Osteocyte (in vitro differentiated cells): ENCODE data around the gene KLHL14. TPM values are rescaled to one million over a fixed set of nuclear protein-coding genes. Genes with fewer than 3 reads are reported as not detected.
"Not testable (repeated sequence)": the region's sequence is repeated elsewhere in the genome, so short reads cannot be mapped to it uniquely, and the experiment has no call there.

Experiments
- DNase-seq: peaks from one replicate; pipeline ENCODE4 v3.0.0; 2021; ENCODE audit warnings: mixed read lengths; ENCODE audit not compliant: unreplicated experiment; ENCODE audit errors: extremely low spot score
- H3K27ac Mint-ChIP-seq: one replicate; pipeline ENCODE4 v1.8.0; 2021; ENCODE audit warnings: mild to moderate bottlenecking, mixed read lengths; ENCODE audit not compliant: unreplicated experiment
- H3K27me3 Mint-ChIP-seq: one replicate; pipeline ENCODE4 v1.8.0; 2021; ENCODE audit warnings: mixed read lengths; ENCODE audit not compliant: unreplicated experiment
- H3K36me3 Mint-ChIP-seq: one replicate; pipeline ENCODE4 v1.8.0; 2021; ENCODE audit warnings: mixed read lengths; ENCODE audit not compliant: unreplicated experiment
- H3K4me1 Mint-ChIP-seq: one replicate; pipeline ENCODE4 v1.8.0; 2021; ENCODE audit warnings: mixed read lengths; ENCODE audit not compliant: unreplicated experiment
- H3K4me3 Mint-ChIP-seq: one replicate; pipeline ENCODE4 v1.8.0; 2021; ENCODE audit warnings: mild to moderate bottlenecking, moderate library complexity, mixed read lengths; ENCODE audit not compliant: unreplicated experiment
- H3K9me3 Mint-ChIP-seq: one replicate; pipeline ENCODE4 v1.8.0; 2021; ENCODE audit warnings: mixed read lengths; ENCODE audit not compliant: unreplicated experiment
- total RNA-seq: library from RNA; stranded (reverse); gene quantifications from 2 replicates; pipeline ENCODE4 v1.2.1, GENCODE V29; 2021
- TF ChIP-seq, protein P1 (sequence below): fragments of 200-600 bp; sonication (generic); IDR thresholded peaks from 2 replicates; pipeline ENCODE4 v1.5.0; 2021; ENCODE audit warnings: antibody characterized with exemption, mild to moderate bottlenecking, moderate library complexity

The KLHL14 gene
- total RNA-seq, 1 donor from 2014 or later, result not detected

DNA sequence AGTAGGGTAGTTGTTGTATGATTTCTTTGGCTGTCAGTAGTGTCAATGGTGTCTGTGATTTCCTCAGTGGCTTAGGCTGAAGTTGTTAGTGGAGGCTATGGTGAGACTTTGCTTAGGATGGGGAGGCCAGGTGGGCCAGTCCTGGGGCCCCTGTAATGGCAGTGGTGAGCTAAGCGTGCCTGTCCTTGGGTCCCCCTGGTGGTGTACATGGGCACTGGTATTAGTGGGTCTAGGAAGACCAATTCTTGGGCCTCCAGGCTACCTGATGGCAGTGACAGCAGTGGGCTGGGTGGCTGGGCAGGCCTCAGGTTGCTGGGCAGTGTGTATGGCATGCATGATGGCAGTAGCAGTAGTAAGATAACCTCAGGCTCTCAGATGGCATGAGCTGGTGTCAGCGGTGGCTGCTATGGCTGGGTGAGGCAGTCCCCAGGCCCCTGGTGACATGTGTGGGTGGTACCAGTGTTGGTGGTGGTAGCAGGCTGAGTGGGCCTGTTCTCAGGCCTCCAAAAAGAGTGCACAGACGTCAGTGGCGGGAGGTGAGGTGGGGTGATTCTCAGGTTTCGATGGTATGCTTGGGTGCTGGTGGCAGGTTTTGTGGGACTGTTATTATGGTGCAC, 103.2 kb downstream of the KLHL14 start:
- Mint-ChIP-seq H3K4me3 (no peak overlapping the region), H3K27ac (no peak overlapping the region), H3K36me3 (no peaks in the 10 kb centered on the region), H3K4me1 (no peaks in the 10 kb centered on the region), H3K27me3 (peaks cover 2% of the 10 kb centered on the region), H3K9me3 (no peaks in the 10 kb centered on the region)
- DNase-seq, result no peak
- TF ChIP-seq, protein P1, sequence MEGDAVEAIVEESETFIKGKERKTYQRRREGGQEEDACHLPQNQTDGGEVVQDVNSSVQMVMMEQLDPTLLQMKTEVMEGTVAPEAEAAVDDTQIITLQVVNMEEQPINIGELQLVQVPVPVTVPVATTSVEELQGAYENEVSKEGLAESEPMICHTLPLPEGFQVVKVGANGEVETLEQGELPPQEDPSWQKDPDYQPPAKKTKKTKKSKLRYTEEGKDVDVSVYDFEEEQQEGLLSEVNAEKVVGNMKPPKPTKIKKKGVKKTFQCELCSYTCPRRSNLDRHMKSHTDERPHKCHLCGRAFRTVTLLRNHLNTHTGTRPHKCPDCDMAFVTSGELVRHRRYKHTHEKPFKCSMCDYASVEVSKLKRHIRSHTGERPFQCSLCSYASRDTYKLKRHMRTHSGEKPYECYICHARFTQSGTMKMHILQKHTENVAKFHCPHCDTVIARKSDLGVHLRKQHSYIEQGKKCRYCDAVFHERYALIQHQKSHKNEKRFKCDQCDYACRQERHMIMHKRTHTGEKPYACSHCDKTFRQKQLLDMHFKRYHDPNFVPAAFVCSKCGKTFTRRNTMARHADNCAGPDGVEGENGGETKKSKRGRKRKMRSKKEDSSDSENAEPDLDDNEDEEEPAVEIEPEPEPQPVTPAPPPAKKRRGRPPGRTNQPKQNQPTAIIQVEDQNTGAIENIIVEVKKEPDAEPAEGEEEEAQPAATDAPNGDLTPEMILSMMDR, result no peak

DNA sequence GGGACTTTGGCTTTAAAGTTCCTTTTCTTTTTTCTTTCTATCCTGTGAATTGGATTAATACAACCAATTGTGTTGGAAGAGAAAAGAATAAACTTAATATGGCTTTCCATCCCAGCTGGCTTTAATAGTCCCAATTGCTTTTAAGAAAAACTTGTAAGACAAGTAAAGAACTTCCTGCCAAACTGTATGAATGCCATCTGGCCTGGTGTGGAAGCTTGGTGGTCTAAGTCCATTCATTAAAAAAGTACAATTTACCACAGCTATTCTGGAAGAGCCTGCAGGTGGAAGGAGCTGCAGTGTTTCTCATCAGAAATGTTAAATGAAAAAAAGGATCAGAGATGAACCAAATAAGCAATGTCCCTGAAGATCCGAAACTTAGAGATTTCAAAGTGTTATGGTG, 103.9 kb downstream of the KLHL14 start:
- DNase-seq, result no peak
- no peak overlapping the region for H3K4me3 Mint-ChIP-seq
- H3K27me3 Mint-ChIP-seq, result peaks cover 2% of the 10 kb centered on the region
- H3K4me1 Mint-ChIP-seq, result no peaks in the 10 kb centered on the region
- TF ChIP-seq, protein P1, result no peak
- H3K27ac Mint-ChIP-seq, result no peak overlapping the region
- H3K36me3 Mint-ChIP-seq, result no peaks in the 10 kb centered on the region
- H3K9me3 Mint-ChIP-seq, result no peaks in the 10 kb centered on the region

DNA sequence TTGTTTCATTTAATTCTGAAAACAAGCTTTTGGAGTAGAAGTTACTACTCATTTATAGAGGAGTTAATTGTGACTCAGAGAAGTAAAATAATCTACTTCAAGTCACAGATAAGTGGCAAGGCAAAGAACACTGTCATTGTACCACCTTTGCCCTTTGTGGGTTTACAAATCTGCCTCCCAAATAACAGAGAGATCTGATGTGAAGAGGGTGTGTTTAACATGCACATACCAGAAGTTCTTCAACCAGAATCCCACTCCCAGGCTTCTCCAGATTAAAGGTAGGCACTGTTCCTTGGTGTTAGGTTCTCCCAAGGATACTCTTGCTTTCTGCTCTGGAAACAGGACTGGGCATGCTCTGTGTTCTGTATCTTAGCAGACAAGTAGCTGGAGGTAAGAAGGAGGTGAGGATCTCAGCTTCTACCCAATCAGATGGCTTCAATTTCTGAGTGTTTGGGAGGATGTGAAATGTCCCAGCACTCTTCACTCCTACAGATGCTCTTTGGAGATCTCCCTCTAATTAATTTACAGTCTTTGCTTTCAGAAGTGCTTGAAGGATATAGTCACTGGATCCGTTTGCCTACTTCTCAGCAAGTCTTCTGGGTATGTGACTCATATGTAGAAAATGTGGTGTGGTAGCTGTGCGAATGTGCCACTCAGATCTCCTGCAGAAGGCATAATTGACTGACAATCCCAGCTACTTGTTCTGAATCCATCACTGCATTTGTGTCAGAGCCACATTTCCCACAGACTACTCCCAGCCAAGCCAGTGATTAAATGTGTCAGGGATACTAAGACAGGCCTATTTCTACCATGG, 111.1 kb downstream of the KLHL14 start:
- no peak for DNase-seq
- Mint-ChIP-seq H3K36me3 (no peaks in the 10 kb centered on the region), H3K27me3 (peaks cover 2% of the 10 kb centered on the region), H3K27ac (no peak overlapping the region), H3K4me1 (peaks cover 9% of the 10 kb centered on the region), H3K9me3 (peaks cover 4% of the 10 kb centered on the region), H3K4me3 (no peak overlapping the region)
- TF ChIP-seq, protein P1, result no peak

DNA sequence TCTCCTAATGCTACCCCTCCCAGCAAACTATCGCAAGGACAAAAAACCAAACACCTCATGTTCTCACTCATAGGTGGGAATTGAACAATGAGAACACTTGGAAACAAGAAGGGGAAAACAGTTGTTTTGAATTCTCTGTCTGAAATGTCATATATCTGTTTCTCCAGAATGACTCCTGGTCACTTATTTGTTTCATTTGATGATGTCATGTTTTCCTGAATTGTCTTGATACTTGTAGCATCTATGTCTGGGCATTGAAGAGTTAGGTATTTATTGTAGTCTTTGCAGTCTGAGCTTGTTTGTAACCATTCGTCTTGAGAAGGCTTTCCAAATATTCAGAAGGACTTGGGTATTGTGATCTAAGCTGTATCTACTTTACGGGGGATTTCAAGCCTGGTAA, 118.3 kb downstream of the KLHL14 start:
- H3K36me3 Mint-ChIP-seq, H3K4me3 Mint-ChIP-seq, H3K4me1 Mint-ChIP-seq, H3K27me3 Mint-ChIP-seq, DNase-seq, H3K9me3 Mint-ChIP-seq, H3K27ac Mint-ChIP-seq: not testable (repeated sequence)

DNA sequence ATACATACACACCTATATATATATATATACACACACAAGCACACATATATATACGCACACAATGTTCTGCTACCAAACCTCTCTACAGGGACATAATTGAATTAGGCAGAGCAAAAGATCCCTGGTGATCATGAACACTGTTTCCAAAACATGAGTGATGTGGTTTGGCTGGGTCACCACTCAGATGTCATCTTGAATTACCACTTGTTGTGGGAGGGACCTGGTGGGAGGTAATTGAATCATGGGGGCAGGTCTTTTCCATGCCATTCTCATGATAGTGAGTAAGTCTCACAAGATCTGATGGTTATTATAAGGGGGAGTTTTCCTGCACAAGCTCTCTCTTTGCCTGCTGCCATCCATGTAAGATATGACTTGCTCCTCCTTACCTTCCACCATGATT, 135.2 kb downstream of the KLHL14 start:
- H3K4me3 Mint-ChIP-seq, H3K36me3 Mint-ChIP-seq, H3K9me3 Mint-ChIP-seq, DNase-seq, H3K27me3 Mint-ChIP-seq, H3K27ac Mint-ChIP-seq, H3K4me1 Mint-ChIP-seq: not testable (repeated sequence)

DNA sequence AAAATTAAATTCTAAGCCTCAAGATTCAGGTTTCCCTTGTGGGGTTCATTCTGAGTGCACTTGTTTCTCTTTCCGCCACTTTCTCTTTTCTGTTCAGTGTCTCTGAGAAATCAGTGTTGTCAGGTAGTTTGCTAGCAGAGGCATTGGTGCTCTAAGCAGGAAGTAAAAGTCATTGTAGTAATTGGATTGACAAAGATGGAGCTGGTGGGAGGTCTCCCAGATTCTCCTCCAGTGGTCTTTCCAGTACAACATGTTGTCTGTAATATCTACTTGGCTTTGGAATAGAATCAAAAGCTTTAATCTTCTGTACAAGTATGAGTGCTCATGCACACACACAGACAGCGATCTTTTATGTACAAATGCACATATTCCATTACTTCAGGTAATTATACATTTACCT, 135.6 kb downstream of the KLHL14 start:
- TF ChIP-seq, protein P1, result no peak
- Mint-ChIP-seq H3K9me3 (no peaks in the 10 kb centered on the region), H3K36me3 (no peaks in the 10 kb centered on the region), H3K4me3 (no peak overlapping the region), H3K27me3 (no peaks in the 10 kb centered on the region), H3K27ac (no peak overlapping the region), H3K4me1 (no peaks in the 10 kb centered on the region)
- DNase-seq, result no peak
